ENCODE results near the gene VAMP5.
"Not testable (repeated sequence)": the region's sequence is repeated elsewhere in the genome, so short reads cannot be mapped to it uniquely, and the experiment has no call there.

Gene VAMP5

DNA sequence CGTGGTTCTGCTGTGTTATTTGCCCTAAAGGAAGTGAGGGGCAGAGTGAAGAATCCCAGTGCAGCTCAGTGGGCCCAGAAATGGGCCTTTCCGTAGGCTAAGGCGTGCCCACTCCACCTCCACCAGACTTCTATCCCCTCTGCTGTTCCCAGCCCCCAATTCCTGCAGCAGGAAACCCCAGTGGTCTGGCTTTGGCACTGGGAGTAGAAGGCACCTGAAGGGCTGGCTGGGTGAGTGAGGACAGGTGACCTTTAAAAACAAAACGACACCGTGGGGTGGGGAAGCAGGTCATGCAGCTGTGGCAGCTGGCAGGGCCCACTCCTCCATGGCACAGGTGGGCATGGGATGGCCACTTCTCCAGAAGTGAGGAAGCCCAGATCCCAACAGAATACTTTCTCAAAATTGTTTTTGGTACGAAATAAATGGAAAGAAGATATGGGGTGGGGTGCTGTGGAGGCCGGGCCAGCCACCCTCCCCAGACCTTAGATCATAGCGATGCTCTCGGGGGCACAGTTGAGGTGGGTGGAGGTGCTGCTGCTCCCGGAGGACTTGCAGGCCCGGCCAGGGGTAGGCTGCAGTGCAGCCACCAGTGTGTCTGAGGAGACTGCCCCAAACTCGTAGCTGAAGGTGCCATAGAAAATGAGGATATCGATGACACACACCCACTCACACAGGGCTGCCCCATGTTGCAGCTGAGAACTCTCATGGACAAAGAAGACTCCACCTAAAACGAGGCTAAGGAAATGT, 14.5 kb downstream of the VAMP5 start:
- peaks cover 51% of the 10 kb centered on the region for H3K4me1 Mint-ChIP-seq (ENCODE audit: low read depth)
- no peak overlapping the region for H3K27ac Mint-ChIP-seq
- H3K4me3 Mint-ChIP-seq = no peak overlapping the region
- H3K9me3 Mint-ChIP-seq = no peaks in the 10 kb centered on the region
- no peaks in the 10 kb centered on the region for H3K36me3 Mint-ChIP-seq (ENCODE audit: low read depth)
- no peaks in the 10 kb centered on the region for H3K27me3 Mint-ChIP-seq

DNA sequence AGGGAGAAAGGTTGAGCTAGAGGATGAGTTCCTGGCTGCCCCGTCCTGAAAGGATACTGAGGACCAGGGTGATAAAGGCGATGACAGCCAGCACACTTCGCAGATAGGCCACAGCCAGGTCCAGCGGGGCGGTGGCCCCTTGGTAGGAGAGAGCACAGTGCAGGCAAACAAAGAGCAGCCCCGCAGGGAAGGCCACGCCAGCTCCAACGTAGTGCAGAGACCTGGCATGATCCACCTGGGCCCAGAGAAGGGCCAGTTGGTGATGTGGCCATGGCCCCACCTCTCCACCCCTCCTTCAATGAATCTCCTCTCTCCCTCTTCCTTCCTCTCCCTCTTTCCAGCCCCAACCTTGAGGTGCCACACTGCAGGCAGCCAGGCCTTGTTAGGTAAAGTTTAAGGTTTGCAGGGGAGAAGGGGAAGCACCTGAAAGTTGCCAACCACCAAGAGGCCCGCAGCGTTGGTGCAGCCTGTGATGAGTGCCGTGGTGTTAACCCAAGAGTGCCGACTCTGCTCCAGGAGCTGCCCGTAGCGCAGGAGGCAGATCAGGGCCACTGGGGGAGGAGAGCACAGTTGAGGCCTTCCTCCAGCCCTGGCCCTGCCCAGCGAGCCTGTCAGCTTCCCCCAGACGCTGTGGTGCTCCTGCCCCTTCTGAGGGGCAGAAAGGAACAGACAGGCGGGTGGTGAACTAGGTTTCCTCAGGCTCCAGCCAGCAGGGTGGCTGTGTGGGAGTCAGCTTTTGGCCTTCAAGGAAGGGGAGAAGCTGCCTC, 15.4 kb downstream of the VAMP5 start:
- H3K9me3 Mint-ChIP-seq = no peaks in the 10 kb centered on the region
- H3K27ac Mint-ChIP-seq = no peak overlapping the region
- peaks cover 47% of the 10 kb centered on the region for H3K4me1 Mint-ChIP-seq (ENCODE audit: low read depth)
- H3K36me3 Mint-ChIP-seq (ENCODE audit: low read depth) = no peaks in the 10 kb centered on the region
- H3K4me3 Mint-ChIP-seq = no peak overlapping the region
- H3K27me3 Mint-ChIP-seq = no peaks in the 10 kb centered on the region

GRCh38 chr2:85600235-85600575, 16.0 kb downstream of the VAMP5 start:
- no peak overlapping the region for H3K27ac Mint-ChIP-seq
- H3K9me3 Mint-ChIP-seq = no peaks in the 10 kb centered on the region
- peaks cover 48% of the 10 kb centered on the region for H3K4me1 Mint-ChIP-seq (ENCODE audit: low read depth)
- no peak overlapping the region for H3K4me3 Mint-ChIP-seq
- H3K27me3 Mint-ChIP-seq = no peaks in the 10 kb centered on the region
- no peaks in the 10 kb centered on the region for H3K36me3 Mint-ChIP-seq (ENCODE audit: low read depth)

DNA sequence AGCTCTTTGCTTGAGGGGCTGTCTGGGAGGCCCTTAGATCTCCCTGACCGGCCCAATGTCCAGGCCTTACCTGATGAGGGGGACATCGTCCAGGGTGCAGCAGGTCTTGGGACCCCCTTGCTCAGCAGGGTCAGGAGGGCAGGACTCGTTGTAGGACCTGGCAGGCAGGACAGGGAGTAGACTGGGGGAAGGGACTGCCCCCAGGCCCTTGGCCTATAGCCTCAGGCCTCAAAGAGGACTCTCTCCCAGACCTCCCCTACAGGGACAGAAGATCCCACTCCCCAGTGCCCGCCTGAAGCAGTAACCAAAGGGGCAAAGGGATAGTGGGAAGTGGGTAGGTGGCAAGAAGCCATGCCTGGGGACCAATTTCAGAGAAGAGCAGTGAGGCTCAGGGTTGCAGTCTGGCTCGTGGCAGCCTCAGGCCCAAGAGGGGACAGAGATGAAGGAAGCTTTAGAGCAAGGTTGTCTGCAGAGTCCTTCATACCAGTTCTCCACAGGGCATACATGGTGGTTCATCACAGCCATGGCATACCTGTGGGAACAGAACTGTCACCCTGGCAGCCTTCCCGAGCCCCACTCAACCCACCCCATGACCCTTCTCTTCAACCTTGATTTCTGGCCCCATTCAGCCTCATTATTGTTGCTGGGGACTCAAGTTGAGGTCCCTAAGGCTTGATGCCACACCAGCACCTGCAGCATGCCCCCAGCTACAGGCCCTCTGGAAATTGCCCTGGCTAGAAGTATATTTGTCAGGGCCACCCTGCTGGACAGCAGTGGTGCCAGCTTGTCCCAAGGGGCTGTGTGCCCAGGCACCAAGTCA, 16.9 kb downstream of the VAMP5 start:
- no peaks in the 10 kb centered on the region for H3K9me3 Mint-ChIP-seq
- no peaks in the 10 kb centered on the region for H3K36me3 Mint-ChIP-seq (ENCODE audit: low read depth)
- H3K27me3 Mint-ChIP-seq = no peaks in the 10 kb centered on the region
- H3K4me3 Mint-ChIP-seq = peak overlapping the region; percentile 79
- peaks cover 50% of the 10 kb centered on the region for H3K4me1 Mint-ChIP-seq (ENCODE audit: low read depth)
- no peak overlapping the region for H3K27ac Mint-ChIP-seq

DNA sequence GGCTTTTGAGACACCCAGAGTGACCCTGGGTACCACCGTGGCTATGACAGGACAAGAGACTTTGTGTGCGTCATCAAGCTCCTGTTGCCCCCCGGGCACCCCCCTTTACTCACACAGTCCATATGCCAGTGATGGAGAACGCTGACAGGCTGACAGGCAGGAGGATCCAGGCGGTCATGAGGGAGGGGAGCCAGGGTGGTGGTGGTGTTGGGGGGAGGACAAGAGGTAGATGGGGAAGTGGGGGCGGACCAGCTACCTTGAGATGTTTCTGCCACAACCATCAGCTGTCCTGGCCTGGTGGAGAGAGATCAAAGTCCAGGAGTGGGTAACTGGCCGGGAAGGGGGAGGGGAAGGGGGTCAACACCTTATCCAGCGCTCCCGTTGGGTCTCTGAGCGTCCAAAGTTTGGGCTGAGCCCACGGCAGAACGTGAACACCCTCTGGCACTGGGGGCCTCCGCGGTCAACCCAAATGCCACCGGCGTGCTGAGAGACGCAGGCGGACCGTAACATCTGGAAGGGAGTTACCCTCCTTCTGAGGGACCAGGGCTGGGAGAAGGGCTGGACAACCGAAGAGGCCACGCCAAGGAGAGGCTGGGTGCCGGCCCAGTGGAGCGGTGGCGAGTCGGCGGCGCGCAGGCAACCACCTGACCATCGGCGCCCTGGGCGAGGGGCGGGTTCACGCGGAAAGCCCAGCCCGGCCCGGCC, 17.7 kb downstream of the VAMP5 start:
- no peaks in the 10 kb centered on the region for H3K36me3 Mint-ChIP-seq (ENCODE audit: low read depth)
- peak overlapping the region; percentile 61 for H3K27ac Mint-ChIP-seq
- H3K4me1 Mint-ChIP-seq (ENCODE audit: low read depth) = peaks cover 43% of the 10 kb centered on the region
- H3K4me3 Mint-ChIP-seq = peak overlapping the region; percentile 79
- H3K27me3 Mint-ChIP-seq = no peaks in the 10 kb centered on the region
- H3K9me3 Mint-ChIP-seq = no peaks in the 10 kb centered on the region

DNA sequence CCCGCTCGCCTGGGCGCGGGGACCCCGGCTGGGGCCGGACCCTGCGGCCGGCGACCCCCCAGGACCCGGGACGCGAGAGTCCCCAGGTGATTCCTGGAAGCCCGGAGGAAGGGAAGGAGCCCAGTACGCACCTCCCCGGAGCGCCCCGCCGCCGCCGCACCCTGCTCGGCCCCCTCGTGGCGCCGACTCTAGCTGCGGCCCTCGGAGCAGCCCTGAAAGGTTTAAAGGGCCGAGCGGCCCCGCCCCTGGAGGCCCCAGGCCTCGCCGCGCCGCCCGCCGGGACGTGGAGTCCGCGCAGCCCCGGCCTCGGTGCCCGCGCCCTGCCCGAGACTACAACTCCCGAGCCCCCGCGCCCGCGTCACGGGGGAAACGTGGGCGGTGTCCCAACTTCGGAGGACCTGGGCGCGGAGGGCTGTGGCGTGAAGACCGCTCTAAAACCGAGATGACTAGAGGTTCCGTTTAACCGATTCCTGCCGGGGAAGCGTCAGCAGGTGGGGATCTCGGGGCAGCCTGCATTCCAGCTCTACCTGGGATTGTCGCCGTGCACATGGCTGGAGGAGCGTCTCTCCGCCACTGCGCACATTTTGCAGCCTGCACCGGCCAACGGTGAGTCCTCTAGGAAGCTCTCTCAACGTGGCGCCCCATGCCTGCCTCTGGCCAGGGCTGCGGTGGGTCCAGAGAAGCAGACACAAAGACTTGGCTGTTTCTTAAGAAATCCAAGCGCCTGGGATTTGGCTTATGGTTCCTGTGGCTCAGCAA, 18.4 kb downstream of the VAMP5 start, which contains the start of gene TMEM150A:
Gene TMEM150A, minus strand, starts transcription at position 223 of the 759 bp plus-strand sequence. CDS start 750 bp downstream, outside the sequence.
- H3K27me3 Mint-ChIP-seq = no peaks in the 10 kb centered on the region
- H3K4me1 Mint-ChIP-seq (ENCODE audit: low read depth) = peaks cover 36% of the 10 kb centered on the region

GRCh38 chr2:85604133-85604444, 19.9 kb downstream of the VAMP5 start:
- H3K27me3 Mint-ChIP-seq, H3K9me3 Mint-ChIP-seq: not testable (repeated sequence)
- H3K27ac Mint-ChIP-seq = peak overlapping the region; percentile 36
- H3K4me1 Mint-ChIP-seq (ENCODE audit: low read depth) = peaks cover 36% of the 10 kb centered on the region
- H3K4me3 Mint-ChIP-seq = peak overlapping the region; percentile 91
- H3K36me3 Mint-ChIP-seq (ENCODE audit: low read depth) = peaks cover 12% of the 10 kb centered on the region

More for the DNA sequence above, 18.4 kb downstream of the VAMP5 start, which contains the start of gene TMEM150A:
- Mint-ChIP-seq H3K27ac (peak within 1 kb of the TSS; percentile 88), H3K4me3 (peak within 1 kb of the TSS; percentile 91), H3K36me3 (ENCODE audit: low read depth) (no peaks in the 10 kb centered on the region), H3K9me3 (no peaks in the 10 kb centered on the region)

DNA sequence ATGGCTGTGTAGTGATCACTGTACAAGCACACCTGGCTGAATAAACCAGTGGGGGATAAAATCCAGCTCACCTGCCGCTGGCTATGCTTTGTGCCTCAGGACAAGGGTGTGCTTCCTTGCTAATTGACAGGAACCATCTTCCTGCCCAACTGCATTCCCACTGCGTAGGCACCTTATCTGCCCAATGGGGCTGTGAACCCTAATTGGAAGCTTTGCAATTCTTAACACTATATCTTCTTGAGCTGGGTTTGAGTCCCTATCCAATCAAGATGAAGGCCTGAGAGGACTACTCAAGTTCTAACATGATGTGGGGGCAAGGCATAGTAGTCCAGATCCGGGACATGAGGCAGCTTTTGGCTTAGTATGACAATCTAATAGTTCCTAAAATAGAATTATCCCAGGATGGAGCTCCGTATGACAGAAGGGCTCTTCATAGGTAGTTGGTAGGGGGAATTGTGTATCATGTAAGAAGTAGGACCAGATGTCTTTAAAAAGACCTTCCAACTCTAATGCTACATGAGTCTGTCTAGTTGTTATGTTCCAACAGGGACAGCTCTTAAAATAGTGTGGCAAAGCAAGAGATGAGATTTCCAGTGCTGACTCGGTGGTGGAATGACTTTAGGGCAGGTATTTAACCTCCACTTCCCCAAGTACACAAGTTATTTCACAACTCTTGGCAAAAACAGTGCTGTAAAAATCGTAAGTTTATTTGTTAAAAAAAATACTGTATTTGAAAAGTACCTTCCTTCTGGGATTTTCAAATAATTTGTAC, 20.5 kb downstream of the VAMP5 start:
- Mint-ChIP-seq H3K4me3 (no peak overlapping the region), H3K9me3 (no peaks in the 10 kb centered on the region), H3K27ac (no peak overlapping the region), H3K36me3 (ENCODE audit: low read depth) (peaks cover 16% of the 10 kb centered on the region), H3K4me1 (ENCODE audit: low read depth) (peaks cover 35% of the 10 kb centered on the region), H3K27me3 (no peaks in the 10 kb centered on the region)

DNA sequence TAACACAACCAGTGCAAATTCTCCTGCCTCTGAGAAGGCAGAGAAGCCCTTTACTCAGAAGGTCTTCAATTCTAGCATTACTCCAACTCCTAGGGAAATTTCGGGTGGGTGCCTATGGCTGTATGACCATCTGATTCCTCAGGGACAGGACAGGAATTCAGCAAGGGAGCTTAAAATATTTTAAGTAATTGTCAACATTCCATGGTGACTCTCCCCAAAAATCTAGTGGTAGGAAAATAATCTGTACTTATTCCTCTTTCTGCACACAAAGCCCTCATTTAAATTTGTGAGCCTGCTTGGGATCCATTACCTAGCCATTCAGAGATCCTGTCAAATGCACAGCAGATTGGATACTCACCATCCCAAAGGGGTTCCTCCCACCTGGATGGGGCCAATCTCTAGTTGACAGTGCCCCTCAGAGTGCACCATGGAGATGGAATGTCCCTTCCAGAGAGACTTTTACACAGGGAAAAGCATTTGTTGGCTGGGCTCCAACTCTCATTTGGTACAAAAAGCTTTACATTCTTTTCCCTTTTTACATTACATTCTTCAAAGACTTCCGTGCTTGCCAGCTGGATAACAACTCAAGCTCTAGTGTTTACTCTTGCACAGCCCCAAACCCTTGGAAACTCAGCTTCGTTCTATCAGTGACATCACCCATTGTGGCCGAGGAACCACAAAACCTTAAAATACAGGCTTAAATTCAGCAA, 21.3 kb downstream of the VAMP5 start:
- Mint-ChIP-seq H3K27me3 (no peaks in the 10 kb centered on the region), H3K4me3 (no peak overlapping the region), H3K27ac (no peak overlapping the region)

GRCh38 chr2:85606116-85606455, 21.9 kb downstream of the VAMP5 start:
- no peaks in the 10 kb centered on the region for H3K27me3 Mint-ChIP-seq
- no peak overlapping the region for H3K4me3 Mint-ChIP-seq
- no peak overlapping the region for H3K27ac Mint-ChIP-seq
- no peaks in the 10 kb centered on the region for H3K9me3 Mint-ChIP-seq
- peaks cover 39% of the 10 kb centered on the region for H3K4me1 Mint-ChIP-seq (ENCODE audit: low read depth)
- peaks cover 21% of the 10 kb centered on the region for H3K36me3 Mint-ChIP-seq (ENCODE audit: low read depth)

More for the DNA sequence above, 21.3 kb downstream of the VAMP5 start:
- H3K36me3 Mint-ChIP-seq (ENCODE audit: low read depth) = peaks cover 21% of the 10 kb centered on the region
- H3K9me3 Mint-ChIP-seq = no peaks in the 10 kb centered on the region
- H3K4me1 Mint-ChIP-seq (ENCODE audit: low read depth) = peaks cover 38% of the 10 kb centered on the region

GRCh38 chr2:85607268-85608215, 23.3 kb downstream of the VAMP5 start:
- Mint-ChIP-seq H3K4me3 (no peak overlapping the region), H3K27ac (peak overlapping the region; percentile 20), H3K36me3 (ENCODE audit: low read depth) (peaks cover 21% of the 10 kb centered on the region), H3K27me3 (no peaks in the 10 kb centered on the region), H3K4me1 (ENCODE audit: low read depth) (peaks cover 38% of the 10 kb centered on the region), H3K9me3 (no peaks in the 10 kb centered on the region)

DNA sequence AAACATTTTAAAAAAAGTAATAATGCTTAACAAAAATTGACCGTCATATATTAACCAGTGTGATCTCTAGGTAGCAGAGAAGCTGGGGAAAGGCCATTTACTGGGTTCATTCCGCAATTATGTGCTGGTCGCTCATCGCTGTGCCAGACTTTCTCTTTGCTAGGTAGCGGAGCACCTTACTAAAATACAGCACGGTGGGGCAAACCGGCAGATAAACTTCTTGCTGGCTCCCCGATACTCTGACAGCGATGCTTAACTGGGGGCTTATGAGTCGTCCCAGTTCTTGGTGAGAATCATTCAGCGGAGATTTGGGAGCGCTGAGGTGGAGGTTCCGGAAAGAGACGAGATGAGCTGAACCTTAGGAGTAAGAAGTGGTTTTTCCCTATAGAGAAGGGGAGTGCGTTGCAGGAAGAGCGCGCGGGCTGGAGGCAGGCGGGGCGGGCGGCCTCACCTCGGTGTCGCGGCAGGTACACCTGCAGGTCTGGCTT, 27.0 kb downstream of the VAMP5 start:
- peaks cover 26% of the 10 kb centered on the region for H3K4me1 Mint-ChIP-seq (ENCODE audit: low read depth)
- H3K36me3 Mint-ChIP-seq (ENCODE audit: low read depth) = peaks cover 21% of the 10 kb centered on the region
- peak overlapping the region; percentile 95 for H3K27ac Mint-ChIP-seq
- no peaks in the 10 kb centered on the region for H3K27me3 Mint-ChIP-seq
- no peaks in the 10 kb centered on the region for H3K9me3 Mint-ChIP-seq
- H3K4me3 Mint-ChIP-seq = peak overlapping the region; percentile 98
